Measurements from ENCODE around the gene RPP25.

DNA sequence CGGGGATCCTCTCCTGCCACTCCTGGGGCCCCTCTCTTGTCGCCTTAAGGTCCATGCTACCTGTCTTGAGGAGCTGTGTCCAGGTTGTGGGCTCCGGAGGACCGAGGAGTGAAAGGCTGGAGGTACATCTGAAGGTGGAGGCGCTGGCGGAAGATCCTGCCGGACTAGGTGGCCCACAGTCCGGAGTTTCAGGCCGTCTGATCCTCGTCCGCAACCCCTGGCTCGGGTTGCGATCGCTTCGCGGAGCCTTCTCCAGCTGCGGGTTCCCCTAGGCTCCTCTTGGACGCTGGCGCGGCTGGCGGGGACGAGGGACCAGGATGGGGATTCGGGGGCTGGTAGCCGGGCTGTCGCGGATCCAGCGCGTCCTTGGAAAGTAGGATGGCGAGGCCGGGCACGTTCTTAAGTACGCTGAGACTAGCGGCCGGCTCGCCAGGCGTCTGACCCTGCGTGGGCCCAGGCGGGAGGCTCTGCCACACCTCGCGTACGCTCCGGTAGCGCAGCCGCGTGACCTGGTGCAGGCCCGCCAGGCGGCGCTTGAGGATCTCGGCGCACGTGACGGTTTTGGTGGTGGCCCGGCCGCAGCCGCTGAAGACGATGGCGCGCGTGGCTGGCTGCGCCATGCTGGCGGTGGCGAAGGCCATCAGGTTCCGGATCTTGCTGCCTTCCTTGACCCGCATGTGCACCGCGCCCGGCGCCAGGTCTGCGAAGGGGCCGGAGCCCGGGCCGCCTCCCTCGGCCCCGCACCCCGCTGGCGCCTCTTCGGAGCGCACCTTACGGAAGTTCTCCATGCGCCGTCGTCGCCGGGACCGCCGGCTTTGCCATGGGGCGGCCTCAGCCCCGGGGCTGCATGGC is 550 bp downstream of the RPP25 start:
- TF ChIP-seq, protein P1, sequence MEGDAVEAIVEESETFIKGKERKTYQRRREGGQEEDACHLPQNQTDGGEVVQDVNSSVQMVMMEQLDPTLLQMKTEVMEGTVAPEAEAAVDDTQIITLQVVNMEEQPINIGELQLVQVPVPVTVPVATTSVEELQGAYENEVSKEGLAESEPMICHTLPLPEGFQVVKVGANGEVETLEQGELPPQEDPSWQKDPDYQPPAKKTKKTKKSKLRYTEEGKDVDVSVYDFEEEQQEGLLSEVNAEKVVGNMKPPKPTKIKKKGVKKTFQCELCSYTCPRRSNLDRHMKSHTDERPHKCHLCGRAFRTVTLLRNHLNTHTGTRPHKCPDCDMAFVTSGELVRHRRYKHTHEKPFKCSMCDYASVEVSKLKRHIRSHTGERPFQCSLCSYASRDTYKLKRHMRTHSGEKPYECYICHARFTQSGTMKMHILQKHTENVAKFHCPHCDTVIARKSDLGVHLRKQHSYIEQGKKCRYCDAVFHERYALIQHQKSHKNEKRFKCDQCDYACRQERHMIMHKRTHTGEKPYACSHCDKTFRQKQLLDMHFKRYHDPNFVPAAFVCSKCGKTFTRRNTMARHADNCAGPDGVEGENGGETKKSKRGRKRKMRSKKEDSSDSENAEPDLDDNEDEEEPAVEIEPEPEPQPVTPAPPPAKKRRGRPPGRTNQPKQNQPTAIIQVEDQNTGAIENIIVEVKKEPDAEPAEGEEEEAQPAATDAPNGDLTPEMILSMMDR (conservative IDR thresholded peaks at IDR 0.05 in 1 of 2, IDR thresholded peaks at IDR 0.05 in 1 of 2; ENCODE audit: low read depth in 1 of 2, low read length in 2 of 2): peak in 1 of 2 donors; percentile 38
- TF ChIP-seq EZH2 (IDR thresholded peaks at IDR 0.05; ENCODE audit: low read length, missing control alignments): no peak
